Pulmonary artery endothelial cell (primary cell): ENCODE results near the gene CLDN8. TPM values are rescaled to one million over a fixed set of nuclear protein-coding genes. Genes with fewer than 3 reads are reported as not detected.

ENCODE experiments used
- DNase-seq: peaks from one replicate; pipeline ENCODE4 v3.0.0-alpha.2; 2011; ENCODE audit warnings: low read depth, low spot score
- total RNA-seq: library from RNA; depleted of rRNA; stranded (reverse); fragments of >200 nt; gene quantifications from 2 replicates; pipeline ENCODE4 v1.2.3, GENCODE V29; 2014

CLDN8 gene
- total RNA-seq, 1 donor from 2014 or later: not detected

- no peak for DNase-seq
These were observed 9.2 kb downstream of the CLDN8 start for GRCh38 chr21:30206551-30207251.

GRCh38 chr21:30200000-30200399 lies 15.9 kb downstream of the CLDN8 start:
- no peak for DNase-seq

- DNase-seq: no peak
These were observed 21.1 kb downstream of the CLDN8 start for GRCh38 chr21:30194701-30195299.

GRCh38 chr21:30193201-30193600 lies 22.7 kb downstream of the CLDN8 start:
- no peak for DNase-seq

GRCh38 chr21:30190554-30190953 lies 25.3 kb downstream of the CLDN8 start:
- DNase-seq: no peak

- no peak for DNase-seq
These were observed 26.1 kb downstream of the CLDN8 start for GRCh38 chr21:30189773-30190172.

GRCh38 chr21:30186242-30186641 lies 29.7 kb downstream of the CLDN8 start:
- no peak for DNase-seq

- no peak for DNase-seq
These were observed 47.8 kb downstream of the CLDN8 start for GRCh38 chr21:30168086-30168485.

GRCh38 chr21:30166705-30167104 lies 49.2 kb downstream of the CLDN8 start, which contains the start of gene CLDN17:
Gene CLDN17 (minus strand): TSS chr21:30166805. CDS start chr21:30166617, 188 bp downstream.
- DNase-seq: no peak

GRCh38 chr21:30166171-30166570 lies 49.7 kb downstream of the CLDN8 start:
- DNase-seq: no peak

- DNase-seq: no peak
These were observed 51.1 kb downstream of the CLDN8 start for GRCh38 chr21:30164796-30165195.

Other genes starting within 250 kb of the CLDN8 start
- gene CLDN17, start 49.3 kb downstream of the CLDN8 start, total RNA-seq: not detected in 2 replicates
- not detected in 2 replicates for gene KRTAP24-1, start 66.9 kb upstream of the CLDN8 start, total RNA-seq
- gene KRTAP25-1, start 73.4 kb upstream of the CLDN8 start, total RNA-seq: not detected in 2 replicates
- not detected in 2 replicates for gene KRTAP26-1, start 104.2 kb upstream of the CLDN8 start, total RNA-seq
- gene KRTAP27-1, start 121.6 kb upstream of the CLDN8 start, total RNA-seq: not detected in 2 replicates
- not detected in 2 replicates for gene KRTAP23-1, start 132.5 kb upstream of the CLDN8 start, total RNA-seq
- not detected in 2 replicates for gene KRTAP13-2, start 156.2 kb upstream of the CLDN8 start, total RNA-seq
- gene KRTAP13-1, start 179.9 kb upstream of the CLDN8 start, total RNA-seq: not detected in 2 replicates
- not detected in 2 replicates for gene KRTAP13-3, start 209.8 kb upstream of the CLDN8 start, total RNA-seq
- not detected in 2 replicates for gene KRTAP13-4, start 214.1 kb upstream of the CLDN8 start, total RNA-seq
- gene KRTAP15-1, start 224.2 kb upstream of the CLDN8 start, total RNA-seq: not detected in 2 replicates